HepG2 (cell line): ENCODE measurements around the gene RIT2.

ENCODE experiments used
- CHCHD3 ChIP-seq: sonication (generic); formaldehyde crosslinking; IDR thresholded peaks from 2 replicates; pipeline ENCODE4 v1.8.0; 2022; ENCODE audit warnings: mild to moderate bottlenecking, missing genetic modification reagents, moderate library complexity
- JUND ChIP-seq: sonication (generic); formaldehyde crosslinking; IDR thresholded peaks from 2 replicates; pipeline ENCODE4 v1.8.0; 2022; ENCODE audit warnings: mild to moderate bottlenecking, missing genetic modification reagents
- MTF1 ChIP-seq: sonication (generic); formaldehyde crosslinking; IDR thresholded peaks from 2 replicates; pipeline ENCODE4 v1.5.0; 2020; ENCODE audit warnings: missing genetic modification reagents
- SKI ChIP-seq: fragments of 450-650 bp; IDR thresholded peaks from one replicate; pipeline ENCODE4 v1.6.1; 2018; ENCODE audit warnings: mild to moderate bottlenecking; ENCODE audit not compliant: partially characterized antibody
- TGIF2 ChIP-seq: IDR thresholded peaks from 2 replicates; pipeline ENCODE4 v1.6.1; 2016; ENCODE audit warnings: control low read depth, missing compliant biosample characterization
- ZNF350 ChIP-seq: sonication (generic); formaldehyde crosslinking; IDR thresholded peaks from 2 replicates; pipeline ENCODE4 v1.4.0; 2020; ENCODE audit warnings: mild to moderate bottlenecking, low read depth, missing genetic modification reagents, borderline replicate concordance
- ZNF468 ChIP-seq: sonication (generic); formaldehyde crosslinking; IDR thresholded peaks from 2 replicates; pipeline ENCODE4 v1.8.0; 2022; ENCODE audit warnings: mild to moderate bottlenecking, moderate library complexity, missing genetic modification reagents
- TF ChIP-seq, protein P1 (sequence below), 2 experiments: sonication (generic) in 1 of 2; formaldehyde crosslinking in 1 of 2; IDR thresholded peaks; 2 replicates each; pipeline versions ENCODE4 v1.5.1 to v1.6.1; 2011 to 2020; ENCODE audit warnings: borderline replicate concordance in 1 of 2, low read depth in 1 of 2, low read length in 1 of 2, mild to moderate bottlenecking in 1 of 2, missing genetic modification reagents in 1 of 2, moderate library complexity in 1 of 2
- TF ChIP-seq, protein P2 (sequence below): sonication (generic); formaldehyde crosslinking; IDR thresholded peaks from 2 replicates; pipeline ENCODE4 v1.5.0; 2020; ENCODE audit warnings: mild to moderate bottlenecking, missing genetic modification reagents, moderate library complexity

DNA sequence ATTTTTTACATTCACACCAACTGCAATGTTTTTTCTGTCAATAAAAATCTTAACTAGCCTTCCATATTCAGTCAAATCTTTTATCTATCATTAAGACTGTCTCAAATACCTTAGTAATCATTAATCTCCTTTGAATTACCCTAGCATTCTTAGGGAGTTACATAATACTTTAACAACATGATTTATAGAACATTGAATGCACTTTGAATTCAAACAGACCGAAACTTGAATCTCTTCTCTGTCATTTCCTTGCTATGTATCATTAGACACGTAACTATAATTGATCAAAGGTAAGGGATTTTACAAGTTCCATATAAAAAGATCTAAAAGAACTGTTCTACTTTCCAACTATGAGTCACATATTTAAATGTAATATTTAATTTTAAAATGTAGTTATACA, 330.9 kb downstream of the RIT2 start:
- TF ChIP-seq ZNF350 (CRISPR knock-in tag) (no peak), MTF1 (CRISPR knock-in tag) (no peak), TGIF2 (CRISPR knock-in tag) (no peak), JUND (CRISPR knock-in tag) (no peak), CHCHD3 (CRISPR knock-in tag) (no peak), ZNF468 (no peak), SKI (no peak)
- TF ChIP-seq, protein P1, sequence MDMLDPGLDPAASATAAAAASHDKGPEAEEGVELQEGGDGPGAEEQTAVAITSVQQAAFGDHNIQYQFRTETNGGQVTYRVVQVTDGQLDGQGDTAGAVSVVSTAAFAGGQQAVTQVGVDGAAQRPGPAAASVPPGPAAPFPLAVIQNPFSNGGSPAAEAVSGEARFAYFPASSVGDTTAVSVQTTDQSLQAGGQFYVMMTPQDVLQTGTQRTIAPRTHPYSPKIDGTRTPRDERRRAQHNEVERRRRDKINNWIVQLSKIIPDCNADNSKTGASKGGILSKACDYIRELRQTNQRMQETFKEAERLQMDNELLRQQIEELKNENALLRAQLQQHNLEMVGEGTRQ (IDR thresholded peaks at IDR 0.05; ENCODE audit: low read depth, low read length): no peak
- TF ChIP-seq, protein P1 (CRISPR knock-in tag; IDR thresholded peaks at IDR 0.05; ENCODE audit: borderline replicate concordance): no peak
- TF ChIP-seq, protein P2, sequence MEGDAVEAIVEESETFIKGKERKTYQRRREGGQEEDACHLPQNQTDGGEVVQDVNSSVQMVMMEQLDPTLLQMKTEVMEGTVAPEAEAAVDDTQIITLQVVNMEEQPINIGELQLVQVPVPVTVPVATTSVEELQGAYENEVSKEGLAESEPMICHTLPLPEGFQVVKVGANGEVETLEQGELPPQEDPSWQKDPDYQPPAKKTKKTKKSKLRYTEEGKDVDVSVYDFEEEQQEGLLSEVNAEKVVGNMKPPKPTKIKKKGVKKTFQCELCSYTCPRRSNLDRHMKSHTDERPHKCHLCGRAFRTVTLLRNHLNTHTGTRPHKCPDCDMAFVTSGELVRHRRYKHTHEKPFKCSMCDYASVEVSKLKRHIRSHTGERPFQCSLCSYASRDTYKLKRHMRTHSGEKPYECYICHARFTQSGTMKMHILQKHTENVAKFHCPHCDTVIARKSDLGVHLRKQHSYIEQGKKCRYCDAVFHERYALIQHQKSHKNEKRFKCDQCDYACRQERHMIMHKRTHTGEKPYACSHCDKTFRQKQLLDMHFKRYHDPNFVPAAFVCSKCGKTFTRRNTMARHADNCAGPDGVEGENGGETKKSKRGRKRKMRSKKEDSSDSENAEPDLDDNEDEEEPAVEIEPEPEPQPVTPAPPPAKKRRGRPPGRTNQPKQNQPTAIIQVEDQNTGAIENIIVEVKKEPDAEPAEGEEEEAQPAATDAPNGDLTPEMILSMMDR (CRISPR knock-in tag): no peak
